NK-92 (cell line): Measurements from ENCODE around the gene OR2A12.
"Not testable (repeated sequence)": the region's sequence is repeated elsewhere in the genome, so short reads cannot be mapped to it uniquely, and the experiment has no call there.

ENCODE experiments used
- DNase-seq: peaks from one replicate; lab custom pipeline; 2025; ENCODE audit not compliant: unreplicated experiment; lab: John Stamatoyannopoulos, UW

The OR2A12 gene

GRCh38 chr7:144113651-144114050 is 27.6 kb downstream of the OR2A12 start:
- DNase-seq = no peak

DNA sequence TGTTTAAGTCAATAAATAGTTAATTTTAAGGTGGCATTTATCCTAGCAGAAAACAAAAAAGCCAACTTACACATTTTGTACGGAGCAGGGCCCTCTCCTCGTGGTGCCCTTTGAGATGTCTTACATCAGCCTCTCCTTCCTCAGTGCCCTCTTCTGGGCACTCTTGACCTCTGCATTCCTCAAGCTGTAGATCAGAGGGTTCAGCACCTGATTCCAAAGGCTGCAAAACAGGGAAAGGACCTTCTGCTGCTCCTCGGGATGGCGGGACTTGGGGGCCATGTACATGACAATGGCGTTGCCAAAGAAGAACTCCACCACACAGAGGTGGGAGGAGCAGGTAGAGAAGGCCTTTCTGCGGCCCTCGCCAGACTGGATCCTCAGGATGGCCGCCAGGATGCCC is 32.3 kb downstream of the OR2A12 start:
- no peak for DNase-seq

GRCh38 chr7:144122876-144123275 is 36.8 kb downstream of the OR2A12 start, which contains the start of gene OR2A14:
OR2A14 (plus strand) TSS chr7:144123176; CDS start chr7:144129113, 5,937 bp downstream.
- no peak for DNase-seq

- DNase-seq = no peak
Observed at GRCh38 chr7:144127714-144128334, 41.7 kb downstream of the OR2A12 start.

- DNase-seq = not testable (repeated sequence)
Observed at GRCh38 chr7:144129601-144130000, 43.5 kb downstream of the OR2A12 start.

DNA sequence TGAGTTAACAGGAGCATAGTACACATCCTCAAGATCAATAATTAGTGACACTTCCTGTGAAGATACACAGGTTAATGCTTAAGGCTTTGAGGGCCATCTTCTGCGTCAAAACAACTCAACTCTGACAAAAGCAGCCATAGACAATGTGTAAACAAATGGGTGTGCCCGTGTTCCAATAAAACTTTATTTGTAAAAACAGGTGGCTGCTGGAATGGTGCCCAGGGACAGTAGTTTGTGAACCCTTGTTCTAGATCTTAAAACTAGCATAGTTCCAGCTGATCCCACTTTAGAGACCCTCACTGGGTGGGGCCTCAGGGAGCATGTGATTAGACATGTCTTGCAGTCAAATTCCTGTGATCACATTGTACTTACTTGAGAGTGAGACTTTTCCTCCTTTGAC is 44.7 kb downstream of the OR2A12 start:
- no peak for DNase-seq

- DNase-seq = no peak
Observed at GRCh38 chr7:144132262-144132661, 46.2 kb downstream of the OR2A12 start.

DNA sequence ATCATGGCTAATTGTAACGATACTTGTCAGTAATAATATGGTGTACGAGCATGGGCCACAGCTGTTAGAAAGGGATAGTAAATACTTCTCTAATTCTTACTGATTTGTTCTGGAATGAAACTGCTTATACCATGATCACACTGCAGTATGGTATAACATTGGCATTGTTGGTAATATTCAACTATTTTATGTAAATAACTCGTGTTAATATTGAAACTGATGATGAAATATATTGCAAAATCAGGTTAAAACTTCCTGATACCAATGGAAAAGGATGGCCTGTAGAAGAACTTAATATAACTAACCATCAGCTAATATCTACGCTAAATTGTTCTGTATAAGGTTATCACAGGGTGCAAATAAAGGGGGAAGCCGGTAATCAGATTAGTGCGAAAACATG is 47.2 kb downstream of the OR2A12 start:
- DNase-seq = no peak

DNA sequence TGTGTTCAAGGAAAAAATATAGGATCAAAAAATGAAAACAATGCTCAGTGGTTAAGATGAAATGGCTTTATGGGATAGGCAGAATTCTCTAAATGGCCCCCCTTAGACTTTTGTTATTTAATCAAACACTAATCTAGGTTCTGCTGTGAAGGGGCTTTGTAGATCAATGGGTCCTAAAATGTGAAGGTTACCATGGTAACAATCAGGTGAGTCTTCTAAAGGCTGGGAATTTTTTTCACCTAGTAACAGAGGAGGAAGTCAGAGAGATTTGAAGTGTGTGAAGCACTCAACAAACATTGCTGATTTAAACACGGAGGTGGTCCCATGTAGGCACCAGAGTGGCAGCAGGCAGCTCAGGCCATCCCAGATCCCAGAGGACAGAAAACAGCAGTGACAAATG is 48.0 kb downstream of the OR2A12 start:
- no peak for DNase-seq

GRCh38 chr7:144137501-144137900 is 51.4 kb downstream of the OR2A12 start:
- no peak for DNase-seq

DNA sequence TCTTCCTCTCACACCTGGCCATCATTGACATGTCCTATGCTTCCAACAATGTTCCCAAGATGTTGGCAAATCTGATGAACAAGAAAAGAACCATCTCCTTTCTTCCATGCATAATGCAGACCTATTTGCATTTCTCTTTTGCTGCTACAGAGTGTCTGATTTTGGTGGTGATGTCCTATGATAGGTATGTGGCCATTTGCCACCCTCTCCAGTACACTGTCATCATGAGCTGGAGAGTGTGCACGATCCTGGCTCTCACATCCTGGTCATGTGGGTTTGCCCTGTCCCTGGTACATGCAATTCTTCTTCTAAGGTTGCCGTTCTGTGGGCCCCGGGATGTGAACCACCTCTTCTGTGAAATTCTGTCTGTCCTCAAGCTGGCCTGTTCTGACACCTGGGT is 56.1 kb downstream of the OR2A12 start:
- no peak for DNase-seq

DNA sequence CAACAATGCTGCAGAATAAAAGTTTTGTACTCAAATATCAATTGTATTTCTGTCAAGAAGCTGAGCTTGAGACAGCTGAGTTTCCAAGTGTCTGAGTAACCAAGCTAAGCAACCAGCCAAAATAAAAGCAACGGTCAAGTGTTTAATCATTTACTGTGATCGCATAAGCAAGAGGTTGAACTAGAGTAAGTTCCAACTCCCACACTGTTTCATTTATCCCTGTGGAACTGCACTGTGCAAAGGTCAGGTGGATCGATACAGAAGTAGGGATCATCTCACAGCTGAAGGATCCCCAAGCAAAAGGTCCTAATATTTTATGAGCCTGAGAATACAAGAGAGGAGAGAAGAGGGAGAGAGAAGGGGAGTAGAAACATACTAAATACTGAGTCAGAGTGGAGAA is 58.3 kb downstream of the OR2A12 start:
- no peak for DNase-seq

DNA sequence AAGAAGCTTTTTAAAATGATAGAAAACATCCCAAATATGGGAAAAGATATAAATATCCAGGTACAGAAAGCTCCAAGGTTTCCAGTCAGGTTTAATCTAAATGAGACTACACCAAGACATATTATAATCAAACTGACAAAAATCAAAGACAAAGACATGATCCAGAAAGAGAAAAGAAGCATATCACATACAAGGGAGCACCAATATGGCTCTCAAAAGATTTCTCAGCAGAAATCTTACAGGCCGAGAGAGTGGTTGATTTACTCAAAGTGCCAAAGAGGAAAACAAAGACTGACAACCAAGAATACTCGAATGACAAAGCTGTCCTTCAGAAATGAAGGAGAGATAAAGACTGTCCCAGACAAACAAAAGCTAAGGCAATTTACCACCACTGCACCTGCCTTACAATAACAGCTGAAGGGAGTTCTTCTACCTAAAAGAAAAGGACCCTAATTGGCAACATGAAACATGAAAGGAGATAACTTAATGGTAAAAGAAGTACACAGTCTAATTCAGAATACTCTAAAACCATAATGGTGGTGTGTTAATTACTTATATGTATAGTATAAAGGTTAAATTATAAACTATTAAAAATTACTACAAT is 62.2 kb downstream of the OR2A12 start:
- no peak for DNase-seq
